HepG2 (cell line): ENCODE data around the gene ABCC2. TPM values are rescaled to one million over a fixed set of nuclear protein-coding genes. Genes with fewer than 3 reads are reported as not detected.
A peak's percentile ranks its signal among the peaks of the same experiment; 100 is the strongest.

Experiments
- ARNTL ChIP-seq: sonication (generic); formaldehyde crosslinking; IDR thresholded peaks from 2 replicates; pipeline ENCODE4 v1.4.0; 2020; ENCODE audit warnings: mild to moderate bottlenecking, missing genetic modification reagents
- CEBPG ChIP-seq: IDR thresholded peaks from 2 replicates; pipeline ENCODE4 v1.6.1; 2016
- ELF1 ChIP-seq: sonication (generic); formaldehyde crosslinking; IDR thresholded peaks from 2 replicates; pipeline ENCODE4 v1.4.0; 2020; ENCODE audit warnings: missing genetic modification reagents
- ELF3 ChIP-seq: IDR thresholded peaks from 2 replicates; pipeline ENCODE4 v1.6.1; 2016; ENCODE audit warnings: missing genetic modification reagents, missing compliant biosample characterization
- HNRNPLL ChIP-seq: fragments of 200-400 bp; formaldehyde crosslinking; IDR thresholded peaks from 2 replicates; pipeline ENCODE4 v1.6.1; 2017; ENCODE audit warnings: mild to moderate bottlenecking, low read depth, low read length; ENCODE audit not compliant: poor library complexity, severe bottlenecking
- MED13 ChIP-seq: sonication (generic); formaldehyde crosslinking; IDR thresholded peaks from 2 replicates; pipeline ENCODE4 v1.5.0; 2020; ENCODE audit warnings: missing genetic modification reagents
- MTA3 ChIP-seq: sonication (generic); formaldehyde crosslinking; IDR thresholded peaks from 2 replicates; pipeline ENCODE4 v1.4.0; 2020; ENCODE audit warnings: missing genetic modification reagents
- NCOR1 ChIP-seq: fragments of 200-600 bp; sonication (generic); IDR thresholded peaks from 2 replicates; pipeline ENCODE4 v1.7.0; 2017; ENCODE audit warnings: antibody characterized with exemption, low read length, borderline replicate concordance
- PCBP2 ChIP-seq: fragments of 200-400 bp; formaldehyde crosslinking; optimal IDR thresholded peaks from 2 replicates; pipeline ENCODE3; 2018; ENCODE audit warnings: low read length, low read depth; ENCODE audit not compliant: poor library complexity, severe bottlenecking
- POLR2AphosphoS2 ChIP-seq: IDR thresholded peaks from 2 replicates; pipeline ENCODE4 v1.6.1; 2011; ENCODE audit warnings: low read depth, low read length, improper control_type of control experiment
- RXRA ChIP-seq: sonication (generic); formaldehyde crosslinking; IDR thresholded peaks from 2 replicates; pipeline ENCODE4 v1.5.1; 2020; ENCODE audit warnings: missing genetic modification reagents
- SNRNP70 ChIP-seq: fragments of 200-400 bp; formaldehyde crosslinking; IDR thresholded peaks from 2 replicates; pipeline ENCODE4 v1.6.1; 2017; ENCODE audit warnings: mild to moderate bottlenecking, low read depth, low read length, moderate library complexity
- SP140L ChIP-seq: sonication (generic); formaldehyde crosslinking; IDR thresholded peaks from 2 replicates; pipeline ENCODE4 v1.4.0; 2020; ENCODE audit warnings: missing genetic modification reagents, borderline replicate concordance
- SRSF1 ChIP-seq: fragments of 200-400 bp; formaldehyde crosslinking; optimal IDR thresholded peaks from 2 replicates; pipeline ENCODE3; 2017; ENCODE audit warnings: mild to moderate bottlenecking, low read depth, low read length, moderate library complexity
- STAT5B ChIP-seq: sonication (generic); formaldehyde crosslinking; IDR thresholded peaks from 2 replicates; pipeline ENCODE4 v1.4.0; 2020; ENCODE audit warnings: missing genetic modification reagents
- TBL1XR1 ChIP-seq: fragments of 150-350 bp; IDR thresholded peaks from 2 replicates; pipeline ENCODE4 v1.6.1; 2014; ENCODE audit warnings: borderline replicate concordance, low read length; ENCODE audit not compliant: partially characterized antibody
- TOE1 ChIP-seq: sonication (generic); formaldehyde crosslinking; IDR thresholded peaks from 2 replicates; pipeline ENCODE4 v1.4.0; 2020; ENCODE audit warnings: mild to moderate bottlenecking, missing genetic modification reagents
- TSC22D2 ChIP-seq: sonication (generic); formaldehyde crosslinking; IDR thresholded peaks from 2 replicates; pipeline ENCODE4 v1.5.1; 2020; ENCODE audit warnings: missing genetic modification reagents, mild to moderate bottlenecking, borderline replicate concordance
- ZKSCAN8 ChIP-seq: IDR thresholded peaks from 2 replicates; pipeline ENCODE4 v1.6.1; 2016; ENCODE audit warnings: borderline replicate concordance, missing genetic modification reagents, missing compliant biosample characterization
- ZNF430 ChIP-seq: sonication (generic); formaldehyde crosslinking; IDR thresholded peaks from 2 replicates; pipeline ENCODE4 v1.9.0; 2021; ENCODE audit warnings: mild to moderate bottlenecking, missing genetic modification reagents
- ZNF724P ChIP-seq: sonication (generic); formaldehyde crosslinking; IDR thresholded peaks from 2 replicates; pipeline ENCODE4 v1.8.0; 2022; ENCODE audit warnings: missing genetic modification reagents, borderline replicate concordance
- ZNF75D ChIP-seq: sonication (generic); formaldehyde crosslinking; IDR thresholded peaks from 2 replicates; pipeline ENCODE4 v1.8.1; 2023; ENCODE audit warnings: missing genetic modification reagents, mild to moderate bottlenecking, borderline replicate concordance
- polyA plus RNA-seq, 8 experiments: library from polyadenylated mRNA; depleted of rRNA in 3 of 8; stranded (reverse) in 7 of 8; unstranded in 1 of 8; fragments of >200 nt; fragmentation: Illumina TruSeq in 4 of 8; extraction: Trizol in 4 of 8; gene quantifications; 2 replicates each; pipeline versions ENCODE4 v1.2.1 to v1.2.3, GENCODE V29; 2011 to 2016; ENCODE audit warnings: low read depth in 4 of 8, missing spikeins in 1 of 8, mixed read lengths in 1 of 8; ENCODE audit not compliant: insufficient read depth in 1 of 8
- total RNA-seq, 5 experiments: library from RNA; depleted of rRNA; stranded (reverse); fragments of >200 nt; fragmentation: Illumina TruSeq; extraction: Trizol; gene quantifications; 2 replicates each; pipeline ENCODE4 v1.2.3, GENCODE V29; 2016; ENCODE audit warnings: low read depth in 1 of 5
- TF ChIP-seq, protein P1 (sequence below): sonication (generic); formaldehyde crosslinking; IDR thresholded peaks from 2 replicates; pipeline ENCODE4 v1.8.1; 2023; ENCODE audit warnings: mild to moderate bottlenecking, missing genetic modification reagents
- TF ChIP-seq, protein P2 (sequence below): sonication (generic); formaldehyde crosslinking; IDR thresholded peaks from 2 replicates; pipeline ENCODE4 v1.8.1; 2023; ENCODE audit warnings: mild to moderate bottlenecking, missing genetic modification reagents, borderline replicate concordance
- TF ChIP-seq, protein P3 (sequence below): sonication (generic); formaldehyde crosslinking; IDR thresholded peaks from 2 replicates; pipeline ENCODE4; 2020; ENCODE audit warnings: missing genetic modification reagents, mild to moderate bottlenecking, borderline replicate concordance
- TF ChIP-seq, protein P4 (sequence below): sonication (generic); formaldehyde crosslinking; IDR thresholded peaks from 2 replicates; pipeline ENCODE4 v1.8.0; 2022; ENCODE audit warnings: mild to moderate bottlenecking, missing genetic modification reagents; ENCODE audit not compliant: insufficient replicate concordance
- TF ChIP-seq, protein P5 (sequence below): sonication (generic); formaldehyde crosslinking; IDR thresholded peaks from 2 replicates; pipeline ENCODE4 v1.4.0; 2020; ENCODE audit warnings: low read depth, mild to moderate bottlenecking, missing genetic modification reagents

Gene ABCC2
- total and polyA plus RNA-seq, 2 of the 13 experiments (the other 11 are each of a cell fraction or from before 2014, with no cell fraction given): 181 to 497 TPM

DNA sequence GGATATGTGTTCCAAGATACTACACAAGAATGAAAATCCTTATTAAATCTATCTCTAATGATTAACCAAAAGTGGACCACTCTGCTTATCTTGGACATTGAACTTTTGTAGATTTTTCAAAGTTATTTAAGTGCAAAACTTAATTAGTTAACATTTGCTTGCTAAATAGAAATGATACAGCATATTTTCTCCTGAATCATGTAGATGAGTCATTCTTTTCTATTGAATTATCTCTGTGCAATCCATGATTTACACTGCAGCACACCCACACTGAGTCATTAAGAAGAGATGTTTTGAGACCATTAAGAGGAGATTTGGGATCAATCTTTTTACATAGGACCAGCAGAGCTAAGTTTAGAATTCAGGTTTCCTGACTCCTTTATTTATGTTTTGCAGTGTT lies 6.6 kb upstream of the ABCC2 start (continued):
- TF ChIP-seq, protein P1, sequence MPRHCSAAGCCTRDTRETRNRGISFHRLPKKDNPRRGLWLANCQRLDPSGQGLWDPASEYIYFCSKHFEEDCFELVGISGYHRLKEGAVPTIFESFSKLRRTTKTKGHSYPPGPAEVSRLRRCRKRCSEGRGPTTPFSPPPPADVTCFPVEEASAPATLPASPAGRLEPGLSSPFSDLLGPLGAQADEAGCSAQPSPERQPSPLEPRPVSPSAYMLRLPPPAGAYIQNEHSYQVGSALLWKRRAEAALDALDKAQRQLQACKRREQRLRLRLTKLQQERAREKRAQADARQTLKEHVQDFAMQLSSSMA: no peak
- TF ChIP-seq, protein P2, sequence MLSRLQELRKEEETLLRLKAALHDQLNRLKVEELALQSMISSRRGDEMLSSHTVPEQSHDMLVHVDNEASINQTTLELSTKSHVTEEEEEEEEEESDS (CRISPR knock-in tag): no peak
- TF ChIP-seq, protein P3, sequence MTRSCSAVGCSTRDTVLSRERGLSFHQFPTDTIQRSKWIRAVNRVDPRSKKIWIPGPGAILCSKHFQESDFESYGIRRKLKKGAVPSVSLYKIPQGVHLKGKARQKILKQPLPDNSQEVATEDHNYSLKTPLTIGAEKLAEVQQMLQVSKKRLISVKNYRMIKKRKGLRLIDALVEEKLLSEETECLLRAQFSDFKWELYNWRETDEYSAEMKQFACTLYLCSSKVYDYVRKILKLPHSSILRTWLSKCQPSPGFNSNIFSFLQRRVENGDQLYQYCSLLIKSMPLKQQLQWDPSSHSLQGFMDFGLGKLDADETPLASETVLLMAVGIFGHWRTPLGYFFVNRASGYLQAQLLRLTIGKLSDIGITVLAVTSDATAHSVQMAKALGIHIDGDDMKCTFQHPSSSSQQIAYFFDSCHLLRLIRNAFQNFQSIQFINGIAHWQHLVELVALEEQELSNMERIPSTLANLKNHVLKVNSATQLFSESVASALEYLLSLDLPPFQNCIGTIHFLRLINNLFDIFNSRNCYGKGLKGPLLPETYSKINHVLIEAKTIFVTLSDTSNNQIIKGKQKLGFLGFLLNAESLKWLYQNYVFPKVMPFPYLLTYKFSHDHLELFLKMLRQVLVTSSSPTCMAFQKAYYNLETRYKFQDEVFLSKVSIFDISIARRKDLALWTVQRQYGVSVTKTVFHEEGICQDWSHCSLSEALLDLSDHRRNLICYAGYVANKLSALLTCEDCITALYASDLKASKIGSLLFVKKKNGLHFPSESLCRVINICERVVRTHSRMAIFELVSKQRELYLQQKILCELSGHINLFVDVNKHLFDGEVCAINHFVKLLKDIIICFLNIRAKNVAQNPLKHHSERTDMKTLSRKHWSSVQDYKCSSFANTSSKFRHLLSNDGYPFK (CRISPR knock-in tag): no peak
- no peak for TF ChIP-seq TSC22D2 (CRISPR knock-in tag)
- TF ChIP-seq RXRA: no peak
- TF ChIP-seq, protein P4, sequence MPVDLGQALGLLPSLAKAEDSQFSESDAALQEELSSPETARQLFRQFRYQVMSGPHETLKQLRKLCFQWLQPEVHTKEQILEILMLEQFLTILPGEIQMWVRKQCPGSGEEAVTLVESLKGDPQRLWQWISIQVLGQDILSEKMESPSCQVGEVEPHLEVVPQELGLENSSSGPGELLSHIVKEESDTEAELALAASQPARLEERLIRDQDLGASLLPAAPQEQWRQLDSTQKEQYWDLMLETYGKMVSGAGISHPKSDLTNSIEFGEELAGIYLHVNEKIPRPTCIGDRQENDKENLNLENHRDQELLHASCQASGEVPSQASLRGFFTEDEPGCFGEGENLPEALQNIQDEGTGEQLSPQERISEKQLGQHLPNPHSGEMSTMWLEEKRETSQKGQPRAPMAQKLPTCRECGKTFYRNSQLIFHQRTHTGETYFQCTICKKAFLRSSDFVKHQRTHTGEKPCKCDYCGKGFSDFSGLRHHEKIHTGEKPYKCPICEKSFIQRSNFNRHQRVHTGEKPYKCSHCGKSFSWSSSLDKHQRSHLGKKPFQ (CRISPR knock-in tag): no peak
- TF ChIP-seq MED13: no peak
- TF ChIP-seq ARNTL (CRISPR knock-in tag): no peak
- no peak for TF ChIP-seq TOE1
- TF ChIP-seq ZNF430: no peak
- no peak for TF ChIP-seq MTA3 (CRISPR knock-in tag)
- no peak for TF ChIP-seq POLR2AphosphoS2
- TF ChIP-seq HNRNPLL: no peak
- peak; percentile 73; the same call in 1 of the 2 replicates for TF ChIP-seq NCOR1
- no peak for TF ChIP-seq ZNF75D (CRISPR knock-in tag)
- TF ChIP-seq SNRNP70: no peak
- TF ChIP-seq TBL1XR1: no peak
- 0 out of 2 replicates have a peak, but pooled peaks have one; percentile 10 for TF ChIP-seq CEBPG (CRISPR knock-in tag)
- TF ChIP-seq SP140L (CRISPR knock-in tag): no peak
- no peak for TF ChIP-seq ELF1 (CRISPR knock-in tag)
- TF ChIP-seq, protein P5, sequence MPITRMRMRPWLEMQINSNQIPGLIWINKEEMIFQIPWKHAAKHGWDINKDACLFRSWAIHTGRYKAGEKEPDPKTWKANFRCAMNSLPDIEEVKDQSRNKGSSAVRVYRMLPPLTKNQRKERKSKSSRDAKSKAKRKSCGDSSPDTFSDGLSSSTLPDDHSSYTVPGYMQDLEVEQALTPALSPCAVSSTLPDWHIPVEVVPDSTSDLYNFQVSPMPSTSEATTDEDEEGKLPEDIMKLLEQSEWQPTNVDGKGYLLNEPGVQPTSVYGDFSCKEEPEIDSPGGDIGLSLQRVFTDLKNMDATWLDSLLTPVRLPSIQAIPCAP: no peak
- TF ChIP-seq PCBP2: no peak
- TF ChIP-seq ZKSCAN8 (CRISPR knock-in tag): no peak
- no peak for TF ChIP-seq ZNF724P
- TF ChIP-seq SRSF1: no peak
- no peak for TF ChIP-seq STAT5B (CRISPR knock-in tag)
- no peak for TF ChIP-seq ELF3 (CRISPR knock-in tag)
